PFSK-1 (cell line): Measurements from ENCODE around the gene UBAC2.

Source experiments
- FOXP2 ChIP-seq: optimal IDR thresholded peaks from 2 replicates; pipeline ENCODE3; 2011; ENCODE audit warnings: borderline replicate concordance, control low read depth, inconsistent platforms; ENCODE audit not compliant: insufficient read depth; ENCODE audit errors: extremely low read length, extremely low read depth
- POLR2AphosphoS5 ChIP-seq: IDR thresholded peaks from 2 replicates; pipeline ENCODE4 v1.6.1; 2012; ENCODE audit warnings: low read depth, mild to moderate bottlenecking, control low read depth, low read length, moderate library complexity
- REST ChIP-seq, 2 experiments: IDR thresholded peaks; 2 replicates each; pipeline versions ENCODE4 v1.6.1 to v1.8.0; 2011 to 2012; ENCODE audit warnings: low read depth in 2 of 2, low read length in 2 of 2, control low read depth in 1 of 2, inconsistent platforms in 1 of 2, mild to moderate bottlenecking in 1 of 2, moderate library complexity in 1 of 2; ENCODE audit not compliant: insufficient read depth in 1 of 2
- SIN3A ChIP-seq: IDR thresholded peaks from 2 replicates; pipeline ENCODE4 v1.6.1; 2012; ENCODE audit warnings: mild to moderate bottlenecking, low read length, moderate library complexity, borderline replicate concordance; ENCODE audit not compliant: insufficient read depth
- TAF1 ChIP-seq: IDR thresholded peaks from 2 replicates; pipeline ENCODE4 v1.6.1; 2012; ENCODE audit warnings: low read length, control low read depth, borderline replicate concordance; ENCODE audit not compliant: insufficient read depth

Gene UBAC2

DNA sequence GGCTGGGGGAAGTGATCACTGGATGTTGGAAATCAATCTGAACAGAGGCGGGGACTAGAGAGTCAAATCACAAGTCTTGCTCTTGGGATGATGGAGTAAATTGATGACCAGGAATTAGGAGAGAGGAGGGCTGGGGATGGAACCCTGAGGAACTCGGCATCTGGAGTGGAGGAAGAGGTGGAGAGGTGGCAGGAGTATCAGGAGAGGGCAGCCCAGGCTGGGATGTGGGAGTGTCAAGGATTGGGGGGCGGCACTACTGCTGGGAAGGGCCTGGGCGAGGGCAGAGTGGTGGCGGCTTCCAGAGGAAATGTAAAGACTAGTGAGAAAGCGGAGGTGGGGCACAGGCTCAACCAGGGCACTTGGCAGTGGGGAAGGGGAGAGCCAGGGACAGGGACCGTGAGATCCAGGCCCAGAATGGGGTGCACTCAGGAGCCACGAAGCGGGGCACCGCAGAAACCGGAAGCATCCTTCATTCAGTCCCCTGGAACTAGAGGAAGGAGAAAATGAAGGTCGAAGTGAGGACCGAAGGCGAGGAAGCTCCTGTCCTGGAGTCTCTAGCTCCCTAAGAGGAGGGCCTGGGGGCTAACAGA is 187.8 kb downstream of the UBAC2 start:
- no peak for TF ChIP-seq TAF1
- no peak for TF ChIP-seq SIN3A
- no peak for TF ChIP-seq FOXP2
- no peak for TF ChIP-seq REST (IDR thresholded peaks at IDR 0.05; ENCODE audit: insufficient read depth in 1 of 2, low read depth in 2 of 2, low read length in 2 of 2)
- TF ChIP-seq POLR2AphosphoS5, result no peak

DNA sequence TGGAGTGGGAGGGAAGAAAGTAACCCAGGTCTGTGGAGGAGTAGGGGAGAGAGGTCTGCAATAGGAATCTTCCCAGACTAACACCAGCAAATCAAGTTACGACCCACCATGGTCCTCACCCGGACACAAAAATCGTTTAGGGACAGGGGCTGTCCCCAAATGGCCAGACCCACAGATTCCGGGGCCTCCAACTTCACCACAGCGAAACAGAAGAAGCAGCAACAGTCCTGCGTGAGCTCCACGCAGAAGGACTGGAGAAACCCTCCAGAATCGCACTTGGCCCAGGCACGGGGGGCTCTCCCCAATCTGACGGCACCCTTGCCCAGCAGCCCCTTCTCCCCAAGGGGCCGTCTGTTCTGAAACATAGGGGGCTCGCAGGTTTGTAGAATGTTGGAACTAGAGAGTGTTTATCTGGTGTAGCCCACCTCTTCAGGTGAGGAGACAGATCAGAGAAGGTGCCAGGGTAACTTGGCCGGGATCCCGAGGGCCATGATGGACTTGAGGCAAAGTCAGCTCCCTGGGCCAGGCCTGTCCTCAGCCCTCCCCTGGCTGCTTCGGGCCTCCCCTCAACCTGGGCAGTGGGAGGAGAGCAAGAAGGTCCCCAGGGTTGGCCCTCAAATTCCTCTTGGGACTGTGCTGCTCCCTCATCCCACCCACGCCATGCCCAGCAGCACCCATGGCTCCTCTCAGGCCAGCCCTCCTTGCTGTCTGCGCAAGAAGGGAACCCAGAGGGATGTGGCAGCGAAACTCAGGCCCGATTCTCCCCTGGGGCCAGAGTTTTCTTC is 189.1 kb downstream of the UBAC2 start:
- TF ChIP-seq FOXP2 (no peak), REST (IDR thresholded peaks at IDR 0.05; ENCODE audit: insufficient read depth in 1 of 2, low read depth in 2 of 2, low read length in 2 of 2) (no peak), SIN3A (no peak)

DNA sequence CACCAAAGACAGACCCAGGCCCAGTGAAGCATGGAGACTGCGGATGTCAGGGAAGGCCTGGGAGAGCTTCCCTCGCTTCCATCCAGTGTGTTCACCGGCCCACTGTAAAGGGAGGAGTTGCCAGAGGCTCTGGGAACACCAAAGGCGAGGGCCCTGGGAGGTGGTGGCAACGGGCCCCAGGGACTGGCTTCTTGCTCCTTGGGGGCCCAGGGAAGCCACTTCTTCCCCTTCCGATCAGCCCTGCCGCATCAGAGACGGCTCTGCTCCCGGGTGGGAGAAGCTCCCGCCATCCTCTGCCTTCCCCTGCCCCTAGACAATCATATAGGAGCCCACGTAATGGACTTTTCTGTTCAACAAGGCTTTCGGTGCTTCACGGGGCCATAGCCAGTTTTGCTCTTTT is 189.9 kb downstream of the UBAC2 start:
- TF ChIP-seq TAF1 (no peak), FOXP2 (no peak), SIN3A (no peak), REST (IDR thresholded peaks at IDR 0.05; ENCODE audit: insufficient read depth in 1 of 2, low read depth in 2 of 2, low read length in 2 of 2) (no peak), POLR2AphosphoS5 (no peak)

DNA sequence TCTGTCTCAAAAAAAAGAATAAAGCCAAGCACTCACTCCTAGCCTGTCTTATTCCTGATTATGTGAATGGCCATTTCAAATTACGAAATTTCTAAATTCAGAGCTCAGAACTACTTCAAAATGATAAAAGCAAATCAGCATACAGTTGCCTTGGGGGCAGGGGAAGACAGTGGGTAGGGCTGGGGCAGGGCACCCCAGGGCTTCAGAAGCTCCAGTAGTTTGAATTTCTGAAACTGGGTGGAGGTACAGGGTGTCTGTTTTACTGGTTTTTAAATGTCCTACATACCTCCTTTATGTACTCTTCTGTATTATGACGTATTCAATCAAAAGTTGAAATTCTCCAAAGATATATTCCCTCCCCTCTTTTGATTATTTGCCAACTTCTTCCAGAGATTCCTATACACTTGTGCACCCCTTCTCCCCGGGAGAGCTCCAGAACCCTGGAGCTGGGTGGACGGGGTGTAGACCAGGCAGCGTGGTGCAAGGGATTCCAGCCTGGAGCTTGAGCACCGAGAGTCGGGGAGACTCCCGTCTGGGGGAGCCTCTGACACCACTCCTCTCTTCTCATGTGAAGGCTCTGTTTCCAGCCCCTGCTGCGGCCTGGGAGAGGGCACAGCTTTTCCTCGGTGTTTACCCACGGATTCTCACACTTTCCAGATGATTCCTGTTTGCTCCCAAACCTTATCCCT is 191.3 kb downstream of the UBAC2 start:
- TF ChIP-seq FOXP2, result no peak
- TF ChIP-seq POLR2AphosphoS5, result no peak
- no peak for TF ChIP-seq REST (IDR thresholded peaks at IDR 0.05; ENCODE audit: insufficient read depth in 1 of 2, low read depth in 2 of 2, low read length in 2 of 2)
- no peak for TF ChIP-seq SIN3A
- TF ChIP-seq TAF1, result no peak
